Ishikawa (cell line): Measurements from ENCODE around the gene MTOR.

Source experiments
- CEBPB ChIP-seq: IDR thresholded peaks from 2 replicates; pipeline ENCODE4 v1.6.1; 2012
- CREB1 ChIP-seq: IDR thresholded peaks from 2 replicates; pipeline ENCODE4 v1.6.1; 2012; ENCODE audit warnings: low read depth
- EGR1 ChIP-seq: IDR thresholded peaks from 2 replicates; pipeline ENCODE4 v1.6.1; 2012
- EP300 ChIP-seq: IDR thresholded peaks from 2 replicates; pipeline ENCODE4 v1.6.1; 2012; ENCODE audit warnings: borderline replicate concordance
- FOXM1 ChIP-seq: IDR thresholded peaks from 2 replicates; pipeline ENCODE4 v1.6.1; 2012; ENCODE audit warnings: low read depth, borderline replicate concordance
- MAX ChIP-seq: IDR thresholded peaks from 2 replicates; pipeline ENCODE4 v1.6.1; 2012
- NFIC ChIP-seq: IDR thresholded peaks from 2 replicates; pipeline ENCODE4 v1.6.1; 2012
- RAD21 ChIP-seq: IDR thresholded peaks from 2 replicates; pipeline ENCODE4 v1.6.1; 2012; ENCODE audit warnings: low read depth
- REST ChIP-seq: IDR thresholded peaks from 2 replicates; pipeline ENCODE4 v1.6.1; 2012; ENCODE audit warnings: low read depth, mild to moderate bottlenecking
- TAF1 ChIP-seq: IDR thresholded peaks from 2 replicates; pipeline ENCODE4 v1.6.1; 2012; ENCODE audit warnings: low read depth, mild to moderate bottlenecking
- TCF12 ChIP-seq: IDR thresholded peaks from 2 replicates; pipeline ENCODE4 v1.6.1; 2012; ENCODE audit warnings: low read depth
- TEAD4 ChIP-seq: IDR thresholded peaks from 2 replicates; pipeline ENCODE4 v1.6.1; 2012
- USF1 ChIP-seq: IDR thresholded peaks from 2 replicates; pipeline ENCODE4 v1.6.1; 2012
- YY1 ChIP-seq: IDR thresholded peaks from 2 replicates; pipeline ENCODE4 v1.6.1; 2012; ENCODE audit warnings: low read depth
- ZBTB7A ChIP-seq: IDR thresholded peaks from 2 replicates; pipeline ENCODE4 v1.6.1; 2012; ENCODE audit warnings: low read depth

MTOR gene

GRCh38 chr1:11262171-11263049 is at the start of gene MTOR:
Gene MTOR, minus strand, starts transcription at chr1:11262551. Its CDS starts 3,142 bp downstream, at chr1:11259409.
- TF ChIP-seq EP300 (peak; percentile 19; the same call in 1 of the 2 replicates), TAF1 (peak; percentile 86), FOXM1 (no peak), REST (no peak), TCF12 (peak; percentile 66), NFIC (no peak; the same call in 1 of the 2 replicates), USF1 (peak; percentile 42), CEBPB (no peak), RAD21 (no peak), TEAD4 (peak; percentile 43; the same call in 1 of the 2 replicates), YY1 (peak; percentile 70; the same call in 1 of the 2 replicates), MAX (no peak; the same call in 1 of the 2 replicates), ZBTB7A (peak; percentile 25; the same call in 1 of the 2 replicates), EGR1 (no peak), CREB1 (peak; percentile 49; the same call in 1 of the 2 replicates)

- TF ChIP-seq EP300 (no peak), MAX (no peak), NFIC (no peak), EGR1 (no peak), TEAD4 (no peak), YY1 (no peak), TAF1 (no peak), RAD21 (no peak), TCF12 (no peak)
Measured at GRCh38 chr1:11309385-11309784, 47.0 kb upstream of the MTOR start.

GRCh38 chr1:11308699-11309224 is 46.4 kb upstream of the MTOR start:
- no peak for TF ChIP-seq ZBTB7A
- TF ChIP-seq TCF12: no peak
- no peak for TF ChIP-seq CREB1

- no peak for TF ChIP-seq CEBPB
- no peak for TF ChIP-seq REST
- TF ChIP-seq YY1: no peak
- TF ChIP-seq ZBTB7A: no peak
- TF ChIP-seq CREB1: no peak
- TF ChIP-seq RAD21: no peak
- TF ChIP-seq USF1: no peak
- TF ChIP-seq TEAD4: no peak
- no peak for TF ChIP-seq NFIC
- TF ChIP-seq TAF1: no peak
- no peak for TF ChIP-seq EP300
- TF ChIP-seq FOXM1: no peak
- no peak for TF ChIP-seq EGR1
Measured at GRCh38 chr1:11307852-11308251, 45.5 kb upstream of the MTOR start.

GRCh38 chr1:11302366-11302765 is 40.0 kb upstream of the MTOR start:
- TF ChIP-seq TEAD4: no peak
- no peak for TF ChIP-seq USF1
- no peak for TF ChIP-seq CREB1
- TF ChIP-seq REST: no peak
- no peak for TF ChIP-seq FOXM1
- TF ChIP-seq TAF1: no peak
- TF ChIP-seq ZBTB7A: no peak
- no peak for TF ChIP-seq EGR1
- TF ChIP-seq TCF12: no peak
- no peak for TF ChIP-seq CEBPB
- TF ChIP-seq EP300: no peak
- TF ChIP-seq NFIC: no peak
- TF ChIP-seq MAX: no peak
- TF ChIP-seq YY1: no peak
